Skeletal muscle satellite cell (primary cell): ENCODE data around the gene MAP3K20.
"Not testable (repeated sequence)": the region's sequence is repeated elsewhere in the genome, so short reads cannot be mapped to it uniquely, and the experiment has no call there.

Experiments used
- H3K27me3 ChIP-seq: 2 replicates; pipeline ENCODE4 v1.7.0; 2013; ENCODE audit warnings: low read length; ENCODE audit not compliant: control insufficient read depth, insufficient read depth
- H3K36me3 ChIP-seq: 2 replicates; pipeline ENCODE4 v1.7.0; 2013; ENCODE audit warnings: mild to moderate bottlenecking, control low read depth, low read length; ENCODE audit not compliant: insufficient read depth
- H3K4me1 ChIP-seq: 2 replicates; pipeline ENCODE4 v1.7.0; 2013; ENCODE audit warnings: low read length; ENCODE audit not compliant: control insufficient read depth, insufficient read depth
- H3K4me2 ChIP-seq: 2 replicates; pipeline ENCODE4 v1.7.0; 2013; ENCODE audit warnings: mild to moderate bottlenecking, low read length
- H3K4me3 ChIP-seq: 2 replicates; pipeline ENCODE4 v1.7.0; 2013; ENCODE audit warnings: low read length
- H3K9ac ChIP-seq: 2 replicates; pipeline ENCODE4 v1.7.0; 2013; ENCODE audit warnings: mild to moderate bottlenecking, low read depth, low read length, moderate library complexity
- H3K9me3 ChIP-seq: replicated peaks from 2 replicates; pipeline ENCODE4 v1.7.0; 2013; ENCODE audit warnings: mild to moderate bottlenecking, control low read depth, low read length

MAP3K20 gene

DNA sequence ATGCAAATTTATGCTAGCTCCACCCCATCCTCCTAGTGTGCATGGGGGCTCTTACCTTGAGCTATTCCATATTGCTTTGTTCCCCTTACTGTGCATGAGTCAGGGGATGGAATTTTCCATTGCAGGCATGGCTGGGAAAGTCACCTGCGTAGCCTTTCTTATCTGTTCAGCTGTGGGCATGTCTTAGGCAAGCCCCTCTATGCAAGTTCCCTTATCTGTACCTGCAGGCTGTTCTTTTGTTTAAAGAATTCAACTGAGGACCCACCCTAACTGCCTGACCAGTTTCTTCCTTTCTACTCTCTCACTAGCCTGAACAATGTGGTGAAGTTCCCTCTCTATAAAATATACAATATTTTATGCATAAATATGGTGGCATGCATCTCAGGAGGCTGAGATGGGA lies 224.8 kb downstream of the MAP3K20 start:
- H3K9me3 ChIP-seq = peaks cover 2% of the 10 kb centered on the region
- H3K4me1 ChIP-seq = no peaks in the 10 kb centered on the region
- H3K9ac ChIP-seq = no peak overlapping the region
- no peaks in the 10 kb centered on the region for H3K36me3 ChIP-seq
- H3K4me2 ChIP-seq = no peak overlapping the region
- H3K4me3 ChIP-seq = no peak overlapping the region
- H3K27me3 ChIP-seq = no peaks in the 10 kb centered on the region

GRCh38 chr2:173301549-173301948 lies 225.9 kb downstream of the MAP3K20 start:
- H3K4me3 ChIP-seq, H3K27me3 ChIP-seq, H3K4me1 ChIP-seq, H3K9ac ChIP-seq, H3K4me2 ChIP-seq, H3K36me3 ChIP-seq, H3K9me3 ChIP-seq: not testable (repeated sequence)

- Histone ChIP-seq H3K4me1 (no peaks in the 10 kb centered on the region), H3K36me3 (no peaks in the 10 kb centered on the region), H3K27me3 (peaks cover 7% of the 10 kb centered on the region), H3K9me3 (no peaks in the 10 kb centered on the region), H3K4me2 (no peak overlapping the region), H3K9ac (no peak overlapping the region), H3K4me3 (no peak overlapping the region)
Observed at GRCh38 chr2:173305303-173305702, 229.7 kb downstream of the MAP3K20 start.

DNA sequence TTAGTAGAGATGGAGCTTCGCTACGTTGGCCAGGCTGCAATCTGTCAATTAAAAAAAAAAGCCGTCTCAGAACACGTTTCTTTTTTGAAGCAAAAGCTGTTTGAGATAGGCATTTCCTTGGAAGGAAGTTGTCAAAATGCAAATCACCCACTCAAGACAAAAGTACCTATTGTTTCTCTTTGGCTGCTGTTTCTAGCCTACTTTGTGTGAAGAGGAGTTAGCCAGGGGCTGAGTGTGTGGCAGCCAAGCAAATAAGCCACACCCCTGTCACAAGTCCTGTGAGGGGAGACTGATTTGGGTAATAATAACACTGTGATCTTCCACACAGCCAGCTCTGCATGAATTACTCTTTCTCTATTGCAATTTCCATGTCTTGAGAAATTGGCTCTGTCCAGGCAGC lies 231.6 kb downstream of the MAP3K20 start:
- Histone ChIP-seq H3K4me2 (no peak overlapping the region), H3K9ac (no peak overlapping the region), H3K4me1 (no peaks in the 10 kb centered on the region), H3K9me3 (no peaks in the 10 kb centered on the region), H3K27me3 (peaks cover 7% of the 10 kb centered on the region), H3K36me3 (no peaks in the 10 kb centered on the region), H3K4me3 (no peak overlapping the region)

- not testable (repeated sequence) for H3K9ac ChIP-seq, H3K4me1 ChIP-seq, H3K4me3 ChIP-seq, H3K27me3 ChIP-seq, H3K9me3 ChIP-seq, H3K4me2 ChIP-seq, H3K36me3 ChIP-seq
Observed at GRCh38 chr2:173309370-173309769, 233.7 kb downstream of the MAP3K20 start.

DNA sequence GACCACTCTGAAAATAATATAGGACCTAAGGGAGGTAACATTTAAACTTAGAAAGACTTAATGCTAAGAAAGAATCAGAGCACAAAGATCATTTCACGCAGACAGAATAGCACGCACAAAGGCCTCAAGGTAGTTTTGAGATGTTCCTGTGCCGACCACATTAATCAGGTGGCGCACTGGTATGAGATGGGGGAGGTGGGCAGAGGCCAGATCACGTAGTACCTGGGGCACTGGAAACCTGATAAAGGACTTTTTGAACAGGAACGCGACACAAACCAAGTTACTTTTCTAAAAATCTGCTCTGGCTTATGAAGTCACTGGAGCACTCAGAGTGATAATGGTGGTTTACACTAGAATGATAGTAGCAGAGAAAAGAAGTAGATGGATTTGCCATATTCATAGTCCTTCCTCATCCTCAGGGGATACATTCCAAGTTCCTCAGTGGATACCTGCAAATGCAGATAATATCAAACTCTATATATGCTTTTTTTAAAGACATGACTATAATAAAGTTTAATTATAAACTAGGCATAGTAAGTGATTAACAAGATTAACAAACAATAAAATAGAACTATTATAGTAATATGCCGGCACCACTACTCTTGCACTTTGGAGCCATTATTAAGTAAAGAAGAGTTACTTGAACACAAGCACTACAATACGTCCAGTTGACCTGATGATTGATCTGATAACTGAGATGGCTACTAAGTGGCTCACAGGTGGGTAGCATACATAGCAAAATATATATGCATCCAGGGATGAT lies 236.4 kb downstream of the MAP3K20 start:
- no peaks in the 10 kb centered on the region for H3K36me3 ChIP-seq
- no peaks in the 10 kb centered on the region for H3K4me1 ChIP-seq
- no peak overlapping the region for H3K4me2 ChIP-seq
- H3K27me3 ChIP-seq = peaks cover 7% of the 10 kb centered on the region
- no peaks in the 10 kb centered on the region for H3K9me3 ChIP-seq
- H3K9ac ChIP-seq = no peak overlapping the region
- no peak overlapping the region for H3K4me3 ChIP-seq
